ENCODE data around the gene PDGFRB. TPM values are rescaled to one million over a fixed set of nuclear protein-coding genes. Genes with fewer than 3 reads are reported as not detected.

The PDGFRB gene
- total RNA-seq, 6 experiments from 2014 or later: 6.8 to 19.5 (median 9.4) TPM

DNA sequence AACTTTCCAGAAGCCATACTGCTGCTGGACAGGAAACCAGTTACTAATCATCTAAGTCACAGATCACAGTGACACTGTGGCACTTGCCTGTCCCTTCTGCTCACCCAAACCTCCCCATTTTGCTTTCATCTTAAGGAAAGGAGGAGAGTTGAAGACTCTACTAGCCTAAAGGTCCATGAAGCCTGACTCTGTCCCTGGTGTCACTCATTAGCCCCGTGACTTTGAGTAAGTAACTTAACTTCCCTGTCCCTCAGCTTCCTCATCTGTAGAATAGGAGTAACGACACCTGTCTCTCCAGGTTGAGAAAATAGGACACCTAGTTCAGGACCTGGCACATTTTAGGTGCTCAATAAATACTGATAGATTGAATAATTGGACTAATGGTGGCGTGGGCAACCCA lies 33.7 kb upstream of the PDGFRB start:
- no peaks in the 10 kb centered on the region for H3K36me3 ChIP-seq
- H3K27me3 ChIP-seq: no peaks in the 10 kb centered on the region
- WGBS (ENCODE audit: insufficient coverage, low coverage, low lambda C conversion rate, missing lambda C conversion rate): 70% methylated on average over 3 of the region's 3 CpGs
- no peak overlapping the region for H3K27ac ChIP-seq
- no peak for ATAC-seq
- no peak for DNase-seq
- TF ChIP-seq, protein P1, sequence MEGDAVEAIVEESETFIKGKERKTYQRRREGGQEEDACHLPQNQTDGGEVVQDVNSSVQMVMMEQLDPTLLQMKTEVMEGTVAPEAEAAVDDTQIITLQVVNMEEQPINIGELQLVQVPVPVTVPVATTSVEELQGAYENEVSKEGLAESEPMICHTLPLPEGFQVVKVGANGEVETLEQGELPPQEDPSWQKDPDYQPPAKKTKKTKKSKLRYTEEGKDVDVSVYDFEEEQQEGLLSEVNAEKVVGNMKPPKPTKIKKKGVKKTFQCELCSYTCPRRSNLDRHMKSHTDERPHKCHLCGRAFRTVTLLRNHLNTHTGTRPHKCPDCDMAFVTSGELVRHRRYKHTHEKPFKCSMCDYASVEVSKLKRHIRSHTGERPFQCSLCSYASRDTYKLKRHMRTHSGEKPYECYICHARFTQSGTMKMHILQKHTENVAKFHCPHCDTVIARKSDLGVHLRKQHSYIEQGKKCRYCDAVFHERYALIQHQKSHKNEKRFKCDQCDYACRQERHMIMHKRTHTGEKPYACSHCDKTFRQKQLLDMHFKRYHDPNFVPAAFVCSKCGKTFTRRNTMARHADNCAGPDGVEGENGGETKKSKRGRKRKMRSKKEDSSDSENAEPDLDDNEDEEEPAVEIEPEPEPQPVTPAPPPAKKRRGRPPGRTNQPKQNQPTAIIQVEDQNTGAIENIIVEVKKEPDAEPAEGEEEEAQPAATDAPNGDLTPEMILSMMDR (IDR thresholded peaks at IDR 0.05): no peak
- no peak for TF ChIP-seq POLR2A (IDR thresholded peaks at IDR 0.05)
- intact Hi-C loops (cut with DNase I): no loop called here
- no peak overlapping the region for H3K4me3 ChIP-seq
- H3K4me1 ChIP-seq: peaks cover 0 to 16% (median 7%) of the 10 kb centered on the region in 4 donors
- H3K9me3 ChIP-seq: no peaks in the 10 kb centered on the region

- no peaks in the 10 kb centered on the region for H3K9me3 ChIP-seq
- no peak overlapping the region for H3K27ac ChIP-seq
- H3K36me3 ChIP-seq: no peaks in the 10 kb centered on the region
- H3K27me3 ChIP-seq: no peaks in the 10 kb centered on the region
- H3K4me1 ChIP-seq: peaks cover 0 to 16% (median 7%) of the 10 kb centered on the region in 4 donors
- H3K4me3 ChIP-seq: no peak overlapping the region
- TF ChIP-seq, protein P1 (IDR thresholded peaks at IDR 0.05): no peak
- no peak for TF ChIP-seq POLR2A (IDR thresholded peaks at IDR 0.05)
- DNase-seq (no peak), ATAC-seq (no peak)
- intact Hi-C loops (cut with DNase I): no loop called here
- 100% methylated on average over 1 of the region's 3 CpGs for WGBS (ENCODE audit: insufficient coverage, low coverage, low lambda C conversion rate, missing lambda C conversion rate)
Observed at GRCh38 chr5:150188146-150188842, 32.6 kb upstream of the PDGFRB start.

DNA sequence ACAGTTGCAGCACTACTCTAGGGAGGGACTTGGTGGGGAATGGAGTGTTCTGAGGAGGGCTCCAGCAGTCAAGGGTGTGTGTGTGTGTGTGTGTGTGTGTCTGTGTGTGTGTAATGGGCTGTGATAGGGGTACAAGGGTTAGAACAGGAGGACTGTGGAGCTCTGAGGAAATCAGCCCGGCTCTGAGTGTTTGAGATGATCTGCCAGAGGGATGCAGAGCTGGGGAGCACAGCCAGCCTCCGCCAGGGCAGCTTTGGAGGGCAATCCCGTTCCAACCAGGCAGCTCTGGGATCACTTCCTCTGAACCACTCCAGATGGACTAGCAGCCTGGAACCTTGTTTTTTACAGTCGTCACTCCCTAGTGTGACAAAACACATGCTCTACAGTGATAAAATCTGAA lies 31.3 kb upstream of the PDGFRB start:
- H3K36me3 ChIP-seq: no peaks in the 10 kb centered on the region
- no peak overlapping the region for H3K27ac ChIP-seq
- no peaks in the 10 kb centered on the region for H3K27me3 ChIP-seq
- TF ChIP-seq POLR2A (IDR thresholded peaks at IDR 0.05): no peak
- TF ChIP-seq, protein P1 (IDR thresholded peaks at IDR 0.05): no peak
- ATAC-seq (no peak), DNase-seq (no peak)
- H3K9me3 ChIP-seq: no peaks in the 10 kb centered on the region
- intact Hi-C loops (cut with DNase I): no loop called here
- 65% methylated on average over 3 of the region's 4 CpGs for WGBS (ENCODE audit: insufficient coverage, low coverage, low lambda C conversion rate, missing lambda C conversion rate)
- H3K4me1 ChIP-seq: peaks cover 0 to 16% (median 7%) of the 10 kb centered on the region in 4 donors
- H3K4me3 ChIP-seq: no peak overlapping the region

GRCh38 chr5:150186137-150186536 lies 30.5 kb upstream of the PDGFRB start:
- H3K4me1 ChIP-seq: peaks cover 0 to 16% (median 7%) of the 10 kb centered on the region in 4 donors

More at GRCh38 chr5:150186137-150186536, 30.5 kb upstream of the PDGFRB start:
- H3K36me3 ChIP-seq: no peaks in the 10 kb centered on the region
- no peaks in the 10 kb centered on the region for H3K27me3 ChIP-seq
- H3K4me3 ChIP-seq: no peak overlapping the region
- TF ChIP-seq, protein P1 (IDR thresholded peaks at IDR 0.05): no peak
- TF ChIP-seq POLR2A (IDR thresholded peaks at IDR 0.05): no peak
- ATAC-seq (peak in 2 of 4 donors; percentile 7 to 46), DNase-seq (no peak)
- WGBS (ENCODE audit: insufficient coverage, low coverage, low lambda C conversion rate, missing lambda C conversion rate): 90% methylated on average over 2 of the region's 8 CpGs
- H3K9me3 ChIP-seq: no peaks in the 10 kb centered on the region
- intact Hi-C loops (cut with DNase I): no loop called here
- H3K27ac ChIP-seq: no peak overlapping the region

All from right lobe of liver (tissue), 6 donors.